Measurements from ENCODE around the gene BCO2. TPM values are rescaled to one million over a fixed set of nuclear protein-coding genes. Genes with fewer than 3 reads are reported as not detected.

BCO2 gene
- total RNA-seq, 1 experiment from 2014 or later: 2.9 TPM

- TF ChIP-seq CTCF (conservative IDR thresholded peaks at IDR 0.05; ENCODE audit: low read depth, low read length) (no peak), EZH2phosphoT487 (IDR thresholded peaks at IDR 0.05; ENCODE audit: borderline replicate concordance, low read length) (no peak), EZH2 (IDR thresholded peaks at IDR 0.05; ENCODE audit: low read length, unreplicated experiment) (no peak)
- DNase-seq: no peak
- no peak overlapping the region for H2AFZ ChIP-seq (ENCODE audit: low read length)
- H4K20me1 ChIP-seq (ENCODE audit: low read length): no peaks in the 10 kb centered on the region
- H3K4me3 ChIP-seq (ENCODE audit: low read length): no peak overlapping the region
- H3K4me1 ChIP-seq (ENCODE audit: insufficient read depth, low read length): no peaks in the 10 kb centered on the region
- H3K4me2 ChIP-seq (ENCODE audit: low read length): no peak overlapping the region
- ChIA-PET POLR2A (ENCODE audit: unreplicated experiment) (no interaction called here), CTCF (no interaction called here)
- no peak for ATAC-seq
- H3K27me3 ChIP-seq (ENCODE audit: low read length): no peaks in the 10 kb centered on the region
- no peaks in the 10 kb centered on the region for H3K9me3 ChIP-seq (ENCODE audit: low read length)
- no peak overlapping the region for H3K9ac ChIP-seq (ENCODE audit: low read length)
- no TSS peak for BruUV-seq (replicated peaks)
- no peaks in the 10 kb centered on the region for H3F3A ChIP-seq (ENCODE audit: low read length, unreplicated experiment)
- intact Hi-C loops (cut with micrococcal nuclease): no loop called here
- no peaks in the 10 kb centered on the region for H3K36me3 ChIP-seq (ENCODE audit: low read depth, low read length)
- H3K79me2 ChIP-seq (ENCODE audit: low read length): no peaks in the 10 kb centered on the region
- no peak overlapping the region for H3K27ac ChIP-seq (ENCODE audit: low read length)
- no peaks in the 10 kb centered on the region for H3K9me2 ChIP-seq (replicated peaks; ENCODE audit: low read length)
Measured at GRCh38 chr11:112267188-112267591, 91.9 kb downstream of the BCO2 start.

GRCh38 chr11:112268406-112268805 is 93.1 kb downstream of the BCO2 start:
- Histone ChIP-seq H3K36me3 (ENCODE audit: low read depth, low read length) (no peaks in the 10 kb centered on the region), H3K9me2 (replicated peaks; ENCODE audit: low read length) (no peaks in the 10 kb centered on the region), H3K9ac (ENCODE audit: low read length) (no peak overlapping the region), H3K4me2 (ENCODE audit: low read length) (no peak overlapping the region), H3K79me2 (ENCODE audit: low read length) (no peaks in the 10 kb centered on the region), H3F3A (ENCODE audit: low read length, unreplicated experiment) (no peaks in the 10 kb centered on the region), H3K27ac (ENCODE audit: low read length) (no peak overlapping the region), H3K27me3 (ENCODE audit: low read length) (no peaks in the 10 kb centered on the region), H2AFZ (ENCODE audit: low read length) (no peak overlapping the region), H4K20me1 (ENCODE audit: low read length) (no peaks in the 10 kb centered on the region), H3K4me1 (ENCODE audit: insufficient read depth, low read length) (no peaks in the 10 kb centered on the region), H3K9me3 (ENCODE audit: low read length) (no peaks in the 10 kb centered on the region), H3K4me3 (ENCODE audit: low read length) (no peak overlapping the region)
- ChIA-PET POLR2A (ENCODE audit: unreplicated experiment) (no interaction called here), CTCF (no interaction called here)
- no TSS peak for BruUV-seq (replicated peaks)
- TF ChIP-seq EZH2 (IDR thresholded peaks at IDR 0.05; ENCODE audit: low read length, unreplicated experiment): no peak
- no peak for TF ChIP-seq CTCF (conservative IDR thresholded peaks at IDR 0.05; ENCODE audit: low read depth, low read length)
- TF ChIP-seq EZH2phosphoT487 (IDR thresholded peaks at IDR 0.05; ENCODE audit: borderline replicate concordance, low read length): no peak
- ATAC-seq (no peak), DNase-seq (no peak)
- intact Hi-C loops (cut with micrococcal nuclease): no loop called here

Other genes starting within 250 kb of the BCO2 start
- 6.8 and 10.8 TPM in 2 replicates for gene DIXDC1, start 238.2 kb upstream of the BCO2 start, total RNA-seq (2014; rRNA removed)
- gene DLAT, start 150.1 kb upstream of the BCO2 start, total RNA-seq (2014; rRNA removed): 78.9 and 102 TPM in 2 replicates
- 0.75 and 1.7 TPM in 2 replicates for gene PIH1D2, start 101.5 kb upstream of the BCO2 start, total RNA-seq (2014; rRNA removed)
- gene NKAPD1, start 101.2 kb upstream of the BCO2 start, total RNA-seq (2014; rRNA removed): 19.4 and 34.3 TPM in 2 replicates
- 210 and 238 TPM in 2 replicates for gene TIMM8B, start 88.8 kb upstream of the BCO2 start, total RNA-seq (2014; rRNA removed)
- gene SDHD, start 88.6 kb upstream of the BCO2 start, total RNA-seq (2014; rRNA removed): 139 and 184 TPM in 2 replicates
- gene IL18, start 11.4 kb upstream of the BCO2 start, total RNA-seq (2014; rRNA removed): 53.6 and 61.6 TPM in 2 replicates
- gene TEX12, start 8.1 kb upstream of the BCO2 start, total RNA-seq (2014; rRNA removed): 0.69 TPM in 1 of 2 replicates, not detected in the other
- 53.0 and 77.4 TPM in 2 replicates for gene PTS, start 50.9 kb downstream of the BCO2 start, total RNA-seq (2014; rRNA removed)
- 0.26 TPM in 1 of 2 replicates, not detected in the other for gene PLET1, start 85.3 kb downstream of the BCO2 start, total RNA-seq (2014; rRNA removed)